Loucy (cell line): ENCODE measurements around the gene ARHGEF16.

Source experiments
- H2AFZ ChIP-seq: fragments of 200-600 bp; sonication (generic); 2 replicates; pipeline ENCODE4 v1.6.0; 2016; ENCODE audit warnings: antibody characterized with exemption, mild to moderate bottlenecking, low read length, moderate library complexity
- H3F3A ChIP-seq: fragments of 200-600 bp; 2 replicates; pipeline ENCODE4 v1.6.0; 2016; ENCODE audit warnings: antibody characterized with exemption, low read depth, mild to moderate bottlenecking
- H3K27me3 ChIP-seq: fragments of 200-600 bp; sonication (generic); 2 replicates; pipeline ENCODE4 v1.6.1; 2014; ENCODE audit warnings: low read length, mild to moderate bottlenecking; ENCODE audit not compliant: insufficient read depth, poor library complexity, severe bottlenecking
- H3K36me3 ChIP-seq: fragments of 200-600 bp; sonication (generic); 2 replicates; pipeline ENCODE4 v1.6.1; 2016; ENCODE audit warnings: low read length; ENCODE audit not compliant: insufficient read depth
- H3K4me1 ChIP-seq: fragments of 200-600 bp; sonication (generic); 2 replicates; pipeline ENCODE4 v1.5.1; 2014; ENCODE audit warnings: low read length, mild to moderate bottlenecking; ENCODE audit not compliant: insufficient read depth, poor library complexity, severe bottlenecking
- H3K4me2 ChIP-seq: fragments of 200-600 bp; sonication (generic); 2 replicates; pipeline ENCODE4 v1.6.0; 2014; ENCODE audit warnings: antibody characterized with exemption, low read length, low read depth, mild to moderate bottlenecking; ENCODE audit not compliant: poor library complexity, severe bottlenecking
- H3K4me3 ChIP-seq: fragments of 200-600 bp; sonication (generic); 2 replicates; pipeline ENCODE4 v1.5.1; 2014; ENCODE audit warnings: low read length, mild to moderate bottlenecking, mixed read lengths; ENCODE audit not compliant: poor library complexity, severe bottlenecking
- H3K79me2 ChIP-seq: fragments of 200-600 bp; sonication (generic); 2 replicates; pipeline ENCODE4 v1.6.1; 2014; ENCODE audit warnings: low read length; ENCODE audit not compliant: insufficient read depth
- H3K9ac ChIP-seq: fragments of 200-600 bp; sonication (generic); 2 replicates; pipeline ENCODE4 v1.6.0; 2014; ENCODE audit warnings: mild to moderate bottlenecking, low read depth, low read length, moderate library complexity; ENCODE audit not compliant: poor library complexity, severe bottlenecking
- H3K9me2 ChIP-seq: fragments of 200-600 bp; sonication (generic); replicated peaks from 2 replicates; pipeline ENCODE4 v1.6.1; 2016; ENCODE audit warnings: low read depth, low read length, mixed read lengths
- H3K9me3 ChIP-seq: fragments of 200-600 bp; sonication (generic); 2 replicates; pipeline ENCODE4 v1.6.1; 2014; ENCODE audit warnings: mild to moderate bottlenecking, antibody characterized with exemption, low read length, low read depth; ENCODE audit not compliant: insufficient read depth
- H4K20me1 ChIP-seq: fragments of 200-600 bp; sonication (generic); 2 replicates; pipeline ENCODE4 v1.6.0; 2014; ENCODE audit warnings: antibody characterized with exemption, low read length, mild to moderate bottlenecking; ENCODE audit not compliant: insufficient read depth, poor library complexity, severe bottlenecking
- CTCF ChIP-seq: fragments of 200-600 bp; sonication (generic); conservative IDR thresholded peaks from 2 replicates; pipeline ENCODE4 v1.5.1; 2014; ENCODE audit warnings: mild to moderate bottlenecking, antibody characterized with exemption, low read length
- EZH2phosphoT487 ChIP-seq: fragments of 200-600 bp; IDR thresholded peaks from 2 replicates; pipeline ENCODE4 v1.6.1; 2018; ENCODE audit warnings: antibody characterized with exemption, mild to moderate bottlenecking, moderate library complexity, borderline replicate concordance

ARHGEF16 gene

GRCh38 chr1:3476666-3477065 lies 22.2 kb downstream of the ARHGEF16 start:
- Histone ChIP-seq H3F3A (no peaks in the 10 kb centered on the region), H3K4me1 (no peaks in the 10 kb centered on the region), H3K79me2 (no peaks in the 10 kb centered on the region), H4K20me1 (no peaks in the 10 kb centered on the region), H2AFZ (no peak overlapping the region), H3K9ac (no peak overlapping the region), H3K4me2 (no peak overlapping the region), H3K4me3 (no peak overlapping the region), H3K36me3 (no peaks in the 10 kb centered on the region), H3K9me3 (no peaks in the 10 kb centered on the region), H3K27me3 (no peaks in the 10 kb centered on the region), H3K9me2 (no peaks in the 10 kb centered on the region)
- TF ChIP-seq EZH2phosphoT487 (no peak), CTCF (no peak)

- Histone ChIP-seq H3K9ac (no peak overlapping the region), H3K9me3 (no peaks in the 10 kb centered on the region), H3K9me2 (no peaks in the 10 kb centered on the region), H3K36me3 (no peaks in the 10 kb centered on the region), H3K79me2 (no peaks in the 10 kb centered on the region), H3K4me2 (no peak overlapping the region), H3K27me3 (no peaks in the 10 kb centered on the region), H3K4me1 (no peaks in the 10 kb centered on the region), H3K4me3 (no peak overlapping the region), H3F3A (no peaks in the 10 kb centered on the region), H4K20me1 (no peaks in the 10 kb centered on the region), H2AFZ (no peak overlapping the region)
- TF ChIP-seq CTCF = no peak
- no peak for TF ChIP-seq EZH2phosphoT487
Measured at GRCh38 chr1:3477241-3477995, 23.0 kb downstream of the ARHGEF16 start.

- Histone ChIP-seq H3K4me2 (no peak overlapping the region), H3K9me3 (no peaks in the 10 kb centered on the region)
Measured at GRCh38 chr1:3478187-3478586, 23.7 kb downstream of the ARHGEF16 start.

More at GRCh38 chr1:3478187-3478586, 23.7 kb downstream of the ARHGEF16 start:
- H3K27me3 ChIP-seq = no peaks in the 10 kb centered on the region
- no peaks in the 10 kb centered on the region for H3F3A ChIP-seq
- no peaks in the 10 kb centered on the region for H3K36me3 ChIP-seq
- no peaks in the 10 kb centered on the region for H3K79me2 ChIP-seq
- H4K20me1 ChIP-seq = no peaks in the 10 kb centered on the region
- TF ChIP-seq CTCF = no peak
- TF ChIP-seq EZH2phosphoT487 = no peak
- no peaks in the 10 kb centered on the region for H3K4me1 ChIP-seq
- no peak overlapping the region for H3K4me3 ChIP-seq
- no peaks in the 10 kb centered on the region for H3K9me2 ChIP-seq
- no peak overlapping the region for H2AFZ ChIP-seq
- H3K9ac ChIP-seq = no peak overlapping the region
